MV-4-11 (cell line): ENCODE results near the gene MYO16.
"Not testable (repeated sequence)": the region's sequence is repeated elsewhere in the genome, so short reads cannot be mapped to it uniquely, and the experiment has no call there.

Experiments
- DNase-seq: peaks from one replicate; lab custom pipeline; 2025; lab: John Stamatoyannopoulos, UW

The MYO16 gene

GRCh38 chr13:109199280-109199679 is 569.9 kb downstream of the MYO16 start:
- no peak for DNase-seq

GRCh38 chr13:109200556-109200955 is 571.1 kb downstream of the MYO16 start:
- no peak for DNase-seq

- no peak for DNase-seq
Observed at GRCh38 chr13:109203587-109203986, 574.2 kb downstream of the MYO16 start.

- DNase-seq = no peak
Observed at GRCh38 chr13:109204252-109204651, 574.8 kb downstream of the MYO16 start.

- DNase-seq = no peak
Observed at GRCh38 chr13:109204657-109205056, 575.2 kb downstream of the MYO16 start.

GRCh38 chr13:109205315-109205714 is 575.9 kb downstream of the MYO16 start:
- DNase-seq = no peak

GRCh38 chr13:109206616-109207015 is 577.2 kb downstream of the MYO16 start:
- DNase-seq = no peak

- DNase-seq = no peak
Observed at GRCh38 chr13:109207622-109208021, 578.2 kb downstream of the MYO16 start.

- DNase-seq = no peak
Observed at GRCh38 chr13:109208522-109208921, 579.1 kb downstream of the MYO16 start.

GRCh38 chr13:109209526-109209925 is 580.1 kb downstream of the MYO16 start:
- no peak for DNase-seq

GRCh38 chr13:109211616-109212015 is 582.2 kb downstream of the MYO16 start:
- no peak for DNase-seq

- DNase-seq = peak; percentile 49
Observed at GRCh38 chr13:109212650-109213049, 583.2 kb downstream of the MYO16 start.

GRCh38 chr13:109213714-109214113 is 584.3 kb downstream of the MYO16 start:
- DNase-seq = no peak

- no peak for DNase-seq
Observed at GRCh38 chr13:109214393-109214792, 585.0 kb downstream of the MYO16 start.

- no peak for DNase-seq
Observed at GRCh38 chr13:109215377-109215776, 586.0 kb downstream of the MYO16 start.

- DNase-seq = not testable (repeated sequence)
Observed at GRCh38 chr13:109217510-109217909, 588.1 kb downstream of the MYO16 start.

GRCh38 chr13:109220631-109221030 is 591.2 kb downstream of the MYO16 start:
- DNase-seq = no peak

- DNase-seq = no peak
Observed at GRCh38 chr13:109224033-109224432, 594.6 kb downstream of the MYO16 start.

GRCh38 chr13:109226631-109227030 is 597.2 kb downstream of the MYO16 start:
- no peak for DNase-seq

GRCh38 chr13:109227344-109227940 is 598.0 kb downstream of the MYO16 start:
- no peak for DNase-seq

GRCh38 chr13:109228211-109228610 is 598.8 kb downstream of the MYO16 start:
- DNase-seq = no peak

GRCh38 chr13:109231888-109232287 is 602.5 kb downstream of the MYO16 start:
- DNase-seq = no peak

- no peak for DNase-seq
Observed at GRCh38 chr13:109233293-109233692, 603.9 kb downstream of the MYO16 start.

GRCh38 chr13:109235901-109236300 is 606.5 kb downstream of the MYO16 start:
- no peak for DNase-seq

GRCh38 chr13:109241160-109241559 is 611.7 kb downstream of the MYO16 start:
- no peak for DNase-seq
